VCaP (cell line): Measurements from ENCODE around the gene CCDC88C.
A peak's percentile ranks its signal among the peaks of the same experiment; 100 is the strongest.

Experiments
- H3K27ac ChIP-seq: fragments of 450-650 bp; 2 replicates; pipeline ENCODE4 v1.5.1; 2017
- CTCF ChIP-seq: fragments of 450-650 bp; conservative IDR thresholded peaks from 2 replicates; pipeline ENCODE4 v1.5.1; 2017; ENCODE audit warnings: mild to moderate bottlenecking, moderate library complexity

The CCDC88C gene

GRCh38 chr14:91272341-91273272, 145.0 kb downstream of the CCDC88C start:
- no peak for TF ChIP-seq CTCF

GRCh38 chr14:91271639-91272038, 146.0 kb downstream of the CCDC88C start:
- no peak for TF ChIP-seq CTCF
- H3K27ac ChIP-seq, result no peak overlapping the region

More at GRCh38 chr14:91272341-91273272, 145.0 kb downstream of the CCDC88C start:
- H3K27ac ChIP-seq, result no peak overlapping the region

GRCh38 chr14:91270619-91271018, 147.0 kb downstream of the CCDC88C start:
- H3K27ac ChIP-seq, result no peak overlapping the region
- TF ChIP-seq CTCF, result no peak

- no peak for TF ChIP-seq CTCF
- H3K27ac ChIP-seq, result no peak overlapping the region
Observed at GRCh38 chr14:91270188-91270587, 147.4 kb downstream of the CCDC88C start.

GRCh38 chr14:91269076-91269991, 148.3 kb downstream of the CCDC88C start:
- peak overlapping the region; percentile 31; the same call in 1 of the 2 replicates for H3K27ac ChIP-seq
- TF ChIP-seq CTCF, result no peak

- peak overlapping the region; percentile 31; the same call in 1 of the 2 replicates for H3K27ac ChIP-seq
- TF ChIP-seq CTCF, result no peak
Observed at GRCh38 chr14:91267965-91268437, 149.6 kb downstream of the CCDC88C start.

GRCh38 chr14:91266276-91266675, 151.3 kb downstream of the CCDC88C start:
- H3K27ac ChIP-seq, result peak overlapping the region; percentile 48
